Jurkat, Clone E6-1 (cell line): ENCODE measurements around the gene CENPP.

Experiments
- DNase-seq: peaks from one replicate; pipeline ENCODE4 v3.0.0-alpha.2; 2011; ENCODE audit warnings: low read depth, low spot score
- H3K4me3 ChIP-seq: 2 replicates; pipeline ENCODE4 v1.5.1; 2011; ENCODE audit warnings: mild to moderate bottlenecking, low read length, control low read depth, moderate library complexity

Gene CENPP

DNA sequence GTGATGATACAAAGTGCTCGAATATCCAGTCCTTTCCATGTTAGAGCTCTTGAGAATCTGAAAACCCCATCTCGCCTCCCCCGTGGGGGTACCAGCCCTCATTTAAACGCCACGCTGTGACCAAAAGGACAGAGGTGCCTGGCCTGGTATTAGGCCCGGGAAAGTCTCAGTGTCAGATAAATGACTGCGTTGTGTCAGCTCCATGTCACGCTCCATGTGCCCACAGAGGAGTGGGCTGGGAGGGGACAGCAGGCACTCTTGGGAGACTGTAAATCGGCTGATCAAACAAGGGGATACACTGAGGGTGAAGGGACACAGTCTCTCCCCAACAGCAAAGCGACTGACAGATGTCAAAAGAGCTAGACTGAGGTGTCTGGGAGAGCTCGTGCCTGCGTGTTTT is 275.7 kb downstream of the CENPP start:
- H3K4me3 ChIP-seq, result no peak overlapping the region

DNA sequence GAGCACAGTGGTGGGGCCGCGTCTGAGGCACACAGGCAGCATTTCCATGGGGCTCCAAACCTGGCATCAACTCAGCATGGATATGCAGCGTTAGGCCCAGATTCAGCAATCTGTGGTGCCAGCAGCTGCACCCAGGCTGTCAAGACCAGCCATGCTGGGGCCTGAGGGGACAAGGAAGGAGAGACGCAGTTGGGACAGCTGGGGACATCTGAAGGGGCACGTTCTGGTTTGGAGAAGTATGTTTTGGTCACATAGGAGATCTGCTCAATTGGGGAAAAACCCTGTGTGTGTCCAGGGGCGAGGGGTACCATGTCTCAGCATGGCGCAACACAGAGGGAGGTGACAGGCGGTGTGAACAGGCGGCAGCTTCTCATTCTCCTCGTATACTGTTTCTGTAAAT is 276.7 kb downstream of the CENPP start:
- H3K4me3 ChIP-seq, result no peak overlapping the region

More for the DNA sequence above, 275.7 kb downstream of the CENPP start:
- DNase-seq, result no peak

DNA sequence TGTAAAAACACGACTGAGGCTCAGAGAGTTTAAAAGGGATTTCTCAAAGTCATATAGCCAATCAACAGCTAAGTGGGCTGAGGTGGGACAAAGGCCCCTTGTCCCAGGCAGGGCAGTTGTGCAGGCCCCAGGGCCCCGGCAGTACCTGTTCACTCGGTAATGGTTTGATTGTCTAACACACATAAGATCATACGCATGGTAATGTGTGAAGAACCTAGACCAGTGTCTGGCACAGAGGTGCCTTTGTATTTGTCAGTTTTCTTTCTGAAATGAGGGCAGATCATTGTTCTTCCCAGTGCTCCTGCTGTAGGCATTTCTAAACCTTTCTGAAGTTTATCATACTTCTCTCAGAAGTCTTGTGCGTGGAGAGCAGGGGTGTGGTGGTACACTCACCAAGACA is 277.3 kb downstream of the CENPP start:
- DNase-seq, result no peak
- no peak overlapping the region for H3K4me3 ChIP-seq

More for the DNA sequence above, 276.7 kb downstream of the CENPP start:
- DNase-seq, result no peak

DNA sequence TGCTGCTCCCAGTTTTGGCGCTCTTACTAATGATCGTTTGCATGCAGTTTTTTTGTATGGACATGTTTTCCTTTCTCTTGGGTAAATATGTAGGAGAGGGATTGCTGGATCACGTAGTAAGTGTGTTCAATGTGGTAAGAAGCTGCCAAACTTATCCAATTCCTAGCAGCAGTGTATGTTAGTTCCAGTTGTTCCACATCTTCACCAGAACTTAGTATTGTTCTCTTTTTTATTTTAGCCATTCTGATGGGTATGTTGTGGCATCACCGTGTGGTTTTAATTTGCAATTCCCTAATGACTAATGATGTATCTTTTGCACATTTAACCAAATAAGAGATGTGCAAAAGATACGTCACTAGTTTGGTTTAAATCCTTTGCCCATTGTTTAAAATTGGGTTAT is 278.2 kb downstream of the CENPP start:
- DNase-seq, result no peak
- no peak overlapping the region for H3K4me3 ChIP-seq

DNA sequence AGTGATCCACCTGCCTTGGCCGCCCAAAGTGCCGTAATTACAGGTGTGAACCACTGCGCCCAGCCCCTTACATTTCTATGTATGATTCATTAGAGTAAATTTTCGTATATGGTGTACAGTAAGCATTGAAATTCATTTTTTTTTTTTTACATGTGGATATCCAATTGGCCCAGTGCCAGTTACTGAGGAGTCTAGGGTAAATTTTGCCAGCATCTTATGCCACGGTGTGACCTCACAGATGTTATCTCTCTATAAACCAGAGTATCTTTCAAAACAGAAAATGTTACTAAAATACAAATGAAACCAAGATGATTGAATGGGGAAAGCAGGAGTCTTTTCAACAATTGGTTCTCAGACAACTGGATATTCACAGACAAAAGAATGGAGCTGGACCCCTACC is 279.5 kb downstream of the CENPP start:
- H3K4me3 ChIP-seq, result no peak overlapping the region
- DNase-seq, result peak; percentile 48

DNA sequence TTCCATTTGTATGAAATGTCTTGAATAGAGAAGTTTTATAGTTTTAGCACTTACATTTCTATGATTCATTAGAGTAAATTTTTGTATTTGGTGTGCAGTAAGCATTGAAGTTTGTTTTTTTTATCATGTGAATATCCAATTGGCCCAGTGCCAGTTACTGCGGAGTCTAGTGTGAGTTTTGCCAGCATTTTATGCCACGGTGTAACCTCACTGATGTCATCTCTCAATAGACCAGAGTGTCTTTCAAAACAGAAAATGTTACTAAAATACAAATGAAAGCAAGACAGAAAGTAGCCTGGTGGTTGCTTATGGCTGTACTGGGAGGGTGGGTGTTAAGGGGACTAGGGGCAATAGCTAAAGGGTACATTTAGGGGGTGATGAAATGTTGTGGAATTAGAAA is 281.3 kb downstream of the CENPP start:
- DNase-seq, result no peak
- H3K4me3 ChIP-seq, result no peak overlapping the region

DNA sequence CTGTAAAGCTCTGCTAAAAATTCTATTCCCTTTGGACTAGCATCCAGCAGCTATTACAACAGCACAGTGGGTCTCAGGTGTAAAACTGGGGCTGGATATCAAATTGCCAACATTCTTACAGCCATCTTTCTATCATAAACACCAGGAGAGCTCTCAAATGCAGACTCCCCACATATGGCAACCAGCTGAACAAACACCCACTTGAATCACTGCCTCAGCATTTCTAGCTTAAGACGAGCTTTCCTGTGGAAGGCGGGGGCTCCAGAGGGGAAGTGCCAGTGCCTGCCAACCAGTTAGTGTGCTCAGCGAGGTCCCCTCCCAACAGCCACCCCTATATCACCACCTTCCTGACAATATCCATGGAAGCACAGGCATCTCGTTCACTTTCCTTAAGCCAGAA is 282.0 kb downstream of the CENPP start:
- no peak overlapping the region for H3K4me3 ChIP-seq
- DNase-seq, result no peak

DNA sequence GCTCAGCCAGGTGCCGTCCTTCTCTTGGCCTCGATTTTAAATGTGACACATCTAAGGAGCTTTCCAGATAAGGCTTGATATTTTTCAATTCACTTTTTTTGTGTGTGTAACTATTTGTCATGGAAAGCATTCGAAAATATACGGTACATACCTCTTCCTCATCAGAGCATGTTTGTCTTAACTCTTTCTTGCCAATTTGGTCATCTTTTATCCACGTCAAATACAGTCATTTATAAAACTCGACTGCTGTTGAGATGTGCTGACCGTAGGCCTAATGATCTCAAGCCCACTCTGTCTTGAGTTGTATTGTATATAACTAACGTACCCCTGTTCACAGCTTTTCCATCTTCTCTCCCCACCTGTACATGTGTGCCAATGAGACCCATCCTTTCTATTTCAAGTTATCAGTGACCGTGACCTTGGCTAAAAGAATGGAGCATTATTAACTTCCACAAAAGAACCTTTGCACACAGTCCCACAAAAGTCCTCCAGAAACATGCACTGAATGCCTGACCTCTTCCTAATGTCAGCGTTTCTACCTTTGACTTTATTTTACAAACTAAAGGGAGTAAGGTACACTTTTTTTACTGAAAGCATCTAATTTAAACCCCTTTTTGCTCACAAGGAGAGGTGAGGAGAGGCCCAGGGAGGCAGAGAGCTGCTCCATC is 282.6 kb downstream of the CENPP start:
- H3K4me3 ChIP-seq, result no peak overlapping the region
- no peak for DNase-seq

DNA sequence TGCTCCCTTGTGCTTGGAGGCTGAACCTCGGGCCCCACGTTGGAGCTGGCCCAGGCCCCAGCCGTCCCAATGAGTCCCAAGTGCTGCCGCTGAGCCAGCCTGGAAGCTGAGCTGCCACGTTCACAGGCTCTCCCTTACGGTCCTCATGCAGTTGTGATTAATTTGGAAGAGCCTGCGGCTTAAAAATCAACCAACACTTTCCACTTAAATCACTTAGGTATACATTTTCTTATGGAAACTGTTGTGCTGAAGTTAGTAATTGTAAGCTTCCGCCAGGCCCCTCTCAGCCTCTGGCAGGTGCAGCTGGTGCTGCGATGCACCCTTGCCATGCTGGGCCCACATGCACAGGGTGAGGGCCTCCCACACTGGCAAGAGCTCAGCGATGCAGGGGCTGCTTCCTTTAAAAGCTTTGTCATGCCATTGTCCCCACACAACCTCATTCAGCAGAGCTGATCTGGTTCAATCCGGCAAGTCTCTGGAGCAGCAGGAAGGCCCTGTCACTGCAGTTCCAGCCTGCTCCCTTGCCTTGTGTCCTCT is 283.2 kb downstream of the CENPP start:
- no peak overlapping the region for H3K4me3 ChIP-seq
- DNase-seq, result no peak

DNA sequence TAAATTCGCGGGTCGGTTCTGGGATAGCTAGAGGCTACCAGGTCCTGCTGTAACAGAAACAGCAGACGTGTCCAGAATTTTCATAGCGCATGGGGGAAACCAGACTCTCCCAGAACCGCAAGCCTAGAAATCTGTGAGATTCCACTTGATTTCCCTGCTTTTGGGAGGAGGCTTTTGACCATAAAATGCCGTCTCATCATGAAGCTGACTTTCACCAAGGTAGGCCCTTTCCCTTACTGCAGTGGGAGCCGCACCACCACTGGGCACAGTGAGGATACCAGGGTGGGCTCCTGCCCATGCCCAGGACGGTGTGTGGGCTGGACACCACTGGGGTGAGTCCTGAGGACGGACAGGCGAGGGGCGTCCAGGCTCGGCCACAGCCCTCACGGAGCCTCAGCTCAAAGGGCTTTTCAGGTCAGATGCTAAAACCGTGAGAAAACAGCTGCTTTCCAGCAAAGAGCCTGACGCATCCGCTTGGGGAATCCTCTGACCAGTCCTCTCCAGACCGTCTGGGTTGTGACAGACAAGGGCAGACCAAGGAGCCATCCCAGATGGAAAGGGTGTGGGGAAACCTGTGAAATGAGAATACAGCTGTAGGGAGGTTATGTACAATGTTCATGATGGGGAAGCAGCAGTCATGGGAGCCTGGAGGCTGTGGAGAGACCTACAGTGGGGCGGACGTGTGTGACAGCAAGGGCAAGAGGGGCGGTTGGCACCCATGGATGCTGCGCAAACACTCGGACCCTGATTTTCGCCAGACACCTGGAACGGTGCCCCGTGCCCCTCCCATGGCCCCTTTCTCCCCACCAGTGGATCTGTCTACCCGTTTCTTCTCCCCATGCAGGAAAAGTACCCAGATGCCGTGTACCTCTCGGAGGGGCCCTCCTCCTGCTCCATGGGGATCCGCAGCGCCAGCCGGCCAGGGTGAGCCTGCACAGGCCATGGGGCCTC is 285.0 kb downstream of the CENPP start:
- no peak overlapping the region for H3K4me3 ChIP-seq
- DNase-seq, result no peak

DNA sequence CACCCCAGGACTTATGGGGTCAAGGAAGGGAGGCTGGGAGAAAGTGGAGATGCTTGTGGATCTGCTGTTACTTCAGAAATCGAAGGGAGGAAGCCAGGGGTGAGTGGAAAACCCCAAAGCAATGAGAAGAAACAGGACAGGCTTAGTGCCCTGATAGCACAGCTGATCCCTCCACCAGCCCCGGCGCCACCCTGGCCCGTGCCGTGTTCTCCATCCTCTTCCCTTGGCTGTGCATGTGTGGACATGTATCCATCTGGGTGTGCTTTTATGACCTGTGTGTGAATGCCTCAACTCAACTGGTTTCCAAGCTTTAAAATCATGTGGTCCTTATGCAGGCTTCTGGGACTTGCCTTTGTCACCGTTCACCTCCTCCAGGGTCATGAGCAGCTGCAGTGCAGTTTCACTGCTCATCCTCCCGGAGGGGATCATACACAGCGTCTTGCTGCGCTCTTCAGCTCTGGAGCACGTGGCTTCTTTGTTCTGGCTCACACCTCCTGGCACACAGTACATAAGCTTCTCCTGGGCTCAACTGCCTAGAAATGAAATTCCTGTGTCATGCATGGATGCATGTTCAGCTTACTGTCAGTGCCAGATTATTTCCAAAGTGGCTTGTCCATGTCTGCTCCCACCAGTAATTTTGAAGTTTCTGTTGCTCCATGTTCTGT is 286.0 kb downstream of the CENPP start:
- DNase-seq, result no peak
- no peak overlapping the region for H3K4me3 ChIP-seq

DNA sequence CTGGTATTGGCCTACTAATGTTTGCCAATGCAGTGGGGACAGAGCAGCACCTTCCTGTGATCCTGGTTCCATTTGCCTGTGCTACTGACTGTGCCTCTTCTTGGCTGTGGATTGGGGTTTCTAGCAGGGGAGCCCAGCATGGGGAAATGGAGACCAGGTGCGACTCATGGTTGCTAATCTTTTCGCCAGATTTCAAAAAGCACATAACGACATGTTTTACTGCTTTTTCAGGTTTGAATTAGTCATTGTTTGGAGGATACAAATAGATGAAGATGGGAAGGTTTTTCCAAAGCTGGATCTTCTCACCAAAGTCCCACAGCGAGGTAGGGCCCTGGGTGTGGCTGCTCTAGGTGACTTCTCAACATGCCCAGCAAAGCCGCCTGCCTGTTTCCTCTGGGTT is 286.5 kb downstream of the CENPP start:
- DNase-seq, result no peak
- H3K4me3 ChIP-seq, result no peak overlapping the region

DNA sequence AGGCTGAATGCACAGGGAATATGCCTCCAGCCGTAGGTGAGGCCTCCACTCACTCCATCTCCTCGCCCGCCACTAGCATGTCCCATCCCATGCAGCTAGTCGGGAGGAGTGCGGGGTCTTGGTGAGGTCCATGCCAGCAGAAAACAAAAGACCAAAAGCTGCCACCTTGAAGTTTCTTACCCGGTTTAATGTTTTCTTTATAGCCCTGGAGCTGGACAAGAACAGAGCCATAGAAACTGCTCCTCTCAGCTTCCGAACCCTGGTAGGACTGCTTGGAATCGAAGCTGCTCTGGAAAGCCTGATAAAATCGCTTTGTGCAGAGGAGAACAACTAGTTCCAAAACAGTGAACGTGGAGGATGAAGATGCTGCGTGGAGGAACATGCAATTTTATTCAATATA is 287.1 kb downstream of the CENPP start:
- no peak overlapping the region for H3K4me3 ChIP-seq
- DNase-seq, result no peak

DNA sequence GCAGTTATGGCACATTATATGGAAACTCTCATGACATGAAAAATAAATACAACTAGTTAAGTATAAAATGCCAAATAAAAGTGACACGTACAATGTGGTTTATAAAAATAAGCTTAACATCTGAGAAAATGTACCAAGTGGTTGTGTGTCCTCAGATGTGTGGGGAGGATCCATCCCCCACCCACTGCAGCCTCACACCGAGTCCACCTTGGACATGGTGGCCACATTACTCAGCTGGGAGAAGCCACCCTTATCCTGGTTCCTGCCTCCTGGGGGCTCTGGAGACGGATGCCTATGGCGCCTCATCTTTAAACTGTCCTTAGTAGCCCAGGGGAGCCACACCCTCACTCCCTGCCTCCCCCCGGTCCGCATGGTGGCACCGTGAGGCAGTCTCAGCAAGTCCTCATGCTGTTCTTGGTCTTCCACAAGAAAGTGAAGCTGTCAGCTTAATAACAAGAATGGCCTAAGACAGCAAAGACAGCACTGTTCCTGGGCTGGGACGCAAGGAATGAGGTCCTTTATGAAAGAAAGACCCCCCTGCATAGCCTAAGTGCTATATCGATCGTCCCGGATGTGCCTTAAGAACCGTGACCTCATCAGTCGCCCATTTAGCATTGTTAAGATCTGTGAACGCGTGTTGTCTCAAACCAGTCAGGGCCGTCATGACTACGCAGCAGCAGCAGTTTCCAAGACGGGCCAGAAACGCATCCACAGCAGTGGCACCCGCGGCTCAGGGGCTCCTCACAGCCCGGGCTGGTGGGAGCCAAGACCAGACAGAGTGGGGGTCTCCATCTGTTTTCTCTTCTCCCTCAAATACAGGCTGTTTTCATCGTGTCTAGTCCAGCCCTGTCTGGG is 287.7 kb downstream of the CENPP start:
- no peak overlapping the region for H3K4me3 ChIP-seq
- DNase-seq, result no peak

DNA sequence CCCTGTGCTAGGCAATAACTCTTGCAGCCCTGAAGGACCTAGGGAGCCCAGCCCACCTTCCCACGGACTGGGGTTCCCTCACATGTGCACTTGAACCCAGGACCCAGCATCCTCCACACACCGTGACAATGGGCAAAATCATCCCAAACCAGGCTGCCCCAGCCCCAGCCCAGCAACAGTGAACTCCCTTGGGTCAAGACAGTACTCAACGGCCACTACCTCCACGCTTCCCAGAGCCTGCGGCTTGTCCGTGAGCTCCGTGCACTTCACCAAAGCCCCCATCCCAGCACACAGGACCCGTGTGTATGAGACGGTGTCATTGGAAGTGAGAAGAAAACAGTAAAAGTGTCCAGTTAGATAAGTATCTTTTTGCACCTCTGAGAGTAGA is 288.4 kb downstream of the CENPP start:
- no peak for DNase-seq
- no peak overlapping the region for H3K4me3 ChIP-seq

DNA sequence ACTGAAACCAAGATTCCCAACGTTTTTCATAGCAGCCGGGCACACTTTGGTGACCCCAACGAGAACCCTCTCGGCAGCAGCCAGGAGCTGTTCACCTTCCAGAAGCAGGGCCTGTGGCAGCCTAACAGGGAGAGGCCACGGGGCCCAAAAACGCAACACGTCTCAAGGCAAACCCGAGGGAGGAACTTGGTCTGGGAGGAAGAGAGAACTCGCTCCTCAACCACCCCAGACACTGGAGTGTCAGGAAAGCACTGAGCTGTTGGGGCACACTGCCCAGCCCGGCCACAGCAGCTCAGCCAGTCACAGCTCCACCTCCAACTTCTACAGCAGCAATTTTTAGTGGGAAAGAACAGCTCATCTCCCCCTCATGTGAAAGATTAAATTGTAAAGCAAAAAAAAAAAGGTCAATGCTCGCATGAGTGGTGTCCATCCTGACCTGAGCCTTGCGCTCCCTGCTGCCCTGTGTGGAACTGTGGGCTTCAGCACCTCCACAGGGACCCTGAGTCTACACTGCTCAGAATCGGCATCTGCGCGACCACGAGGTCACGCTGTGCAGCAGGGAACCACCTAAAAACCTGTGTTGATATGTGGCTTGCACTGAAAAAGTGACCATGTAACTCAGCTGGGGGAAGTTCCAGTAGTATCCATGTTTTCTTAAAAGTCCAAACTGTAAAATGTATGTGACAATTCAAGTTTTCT is 289.2 kb downstream of the CENPP start:
- H3K4me3 ChIP-seq, result no peak overlapping the region
- DNase-seq, result no peak

DNA sequence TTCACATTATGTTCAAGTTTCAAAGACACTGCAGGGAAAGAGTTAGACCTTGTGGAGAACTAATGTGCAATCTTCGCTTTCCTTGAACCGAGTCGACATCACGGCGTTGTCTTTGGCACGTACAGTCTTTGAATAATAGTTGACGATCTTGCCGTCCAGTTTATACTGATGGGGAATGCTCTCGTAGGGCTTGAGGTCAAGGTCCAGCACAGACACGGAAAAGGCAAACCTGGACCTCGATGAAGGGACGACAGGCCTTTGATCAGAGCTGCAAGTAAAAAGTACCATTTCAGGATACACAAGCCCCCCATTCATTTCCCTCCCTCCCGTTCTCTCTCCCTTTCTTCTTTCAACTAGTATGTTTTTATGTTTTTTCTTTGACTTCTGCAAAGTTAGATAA is 290.0 kb downstream of the CENPP start:
- no peak overlapping the region for H3K4me3 ChIP-seq
- DNase-seq, result no peak

DNA sequence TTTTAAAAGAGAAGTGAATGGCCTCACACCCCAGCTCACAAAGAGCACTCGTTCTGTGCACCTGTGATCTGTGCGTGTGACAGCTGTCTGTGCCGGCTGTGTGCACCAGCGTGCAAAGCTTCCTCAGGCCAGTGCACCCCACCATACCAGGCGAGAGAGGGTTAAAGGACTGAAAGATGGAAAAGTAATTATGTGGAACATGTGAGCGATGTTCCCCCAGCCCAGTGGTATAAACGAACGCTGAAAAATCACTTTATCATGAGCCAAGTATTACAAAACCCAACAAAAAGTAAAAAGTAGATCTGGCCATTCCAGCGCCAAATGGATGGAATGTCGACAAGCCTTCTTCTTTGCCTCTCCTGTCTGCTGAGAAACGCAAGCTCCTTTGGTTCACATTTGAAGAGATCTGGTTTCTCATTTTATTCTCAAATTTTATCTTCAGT is 290.5 kb downstream of the CENPP start:
- no peak overlapping the region for H3K4me3 ChIP-seq
- DNase-seq, result no peak
